ENCODE data around the gene RNF19B.

DNA sequence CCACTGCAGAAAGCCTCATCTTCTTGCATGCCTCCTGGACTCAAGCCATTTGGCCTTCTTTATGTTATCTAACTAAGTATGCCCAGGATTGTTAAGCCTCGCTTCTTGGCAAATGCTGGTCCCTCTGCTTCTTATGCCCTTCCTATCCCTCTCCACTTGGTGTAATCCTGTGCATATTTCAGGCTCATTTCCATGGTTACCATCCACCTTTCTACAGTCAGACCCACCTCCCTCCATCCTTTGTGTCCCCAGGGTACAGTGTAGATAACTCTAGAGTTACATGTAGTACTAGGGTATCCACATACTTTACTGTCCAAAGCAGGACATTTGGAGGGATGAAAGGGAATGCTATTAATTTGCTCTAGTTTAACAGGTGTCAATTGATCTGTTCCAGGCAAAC is 6.5 kb upstream of the RNF19B start:
- TF ChIP-seq, protein P1, sequence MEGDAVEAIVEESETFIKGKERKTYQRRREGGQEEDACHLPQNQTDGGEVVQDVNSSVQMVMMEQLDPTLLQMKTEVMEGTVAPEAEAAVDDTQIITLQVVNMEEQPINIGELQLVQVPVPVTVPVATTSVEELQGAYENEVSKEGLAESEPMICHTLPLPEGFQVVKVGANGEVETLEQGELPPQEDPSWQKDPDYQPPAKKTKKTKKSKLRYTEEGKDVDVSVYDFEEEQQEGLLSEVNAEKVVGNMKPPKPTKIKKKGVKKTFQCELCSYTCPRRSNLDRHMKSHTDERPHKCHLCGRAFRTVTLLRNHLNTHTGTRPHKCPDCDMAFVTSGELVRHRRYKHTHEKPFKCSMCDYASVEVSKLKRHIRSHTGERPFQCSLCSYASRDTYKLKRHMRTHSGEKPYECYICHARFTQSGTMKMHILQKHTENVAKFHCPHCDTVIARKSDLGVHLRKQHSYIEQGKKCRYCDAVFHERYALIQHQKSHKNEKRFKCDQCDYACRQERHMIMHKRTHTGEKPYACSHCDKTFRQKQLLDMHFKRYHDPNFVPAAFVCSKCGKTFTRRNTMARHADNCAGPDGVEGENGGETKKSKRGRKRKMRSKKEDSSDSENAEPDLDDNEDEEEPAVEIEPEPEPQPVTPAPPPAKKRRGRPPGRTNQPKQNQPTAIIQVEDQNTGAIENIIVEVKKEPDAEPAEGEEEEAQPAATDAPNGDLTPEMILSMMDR (conservative IDR thresholded peaks at IDR 0.05), result no peak
- TF ChIP-seq ZFX (IDR thresholded peaks at IDR 0.05), result no peak

Data from C4-2B (cell line).